IPS DF 19.7 (cell line): ENCODE measurements around the gene KRTAP5-11.
"Not testable (repeated sequence)": the region's sequence is repeated elsewhere in the genome, so short reads cannot be mapped to it uniquely, and the experiment has no call there.

Source experiments
- DNase-seq: peaks from one replicate; pipeline ENCODE4 v3.0.0-alpha.2; 2013; ENCODE audit warnings: low read depth, low spot score

KRTAP5-11 gene

DNA sequence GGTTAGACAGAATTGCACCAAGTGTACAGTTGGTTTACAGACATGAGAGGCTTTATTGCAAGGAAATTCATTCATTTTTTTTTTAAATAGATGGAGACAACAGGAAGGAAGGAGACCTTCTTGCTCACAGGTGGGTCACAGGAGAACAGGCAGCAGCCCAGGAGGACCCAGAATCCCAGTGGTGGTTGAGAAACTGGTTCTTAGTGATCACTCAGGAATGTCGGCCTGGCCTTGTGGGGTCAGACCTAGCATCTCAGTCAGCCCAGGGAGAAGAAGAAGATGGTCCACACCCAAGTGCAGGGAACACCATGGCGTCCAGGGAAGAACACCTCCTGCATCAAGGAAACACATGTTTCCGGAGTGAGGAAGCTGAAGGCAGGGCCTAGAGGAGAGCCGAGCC is 849 bp downstream of the KRTAP5-11 start:
- DNase-seq = no peak

DNA sequence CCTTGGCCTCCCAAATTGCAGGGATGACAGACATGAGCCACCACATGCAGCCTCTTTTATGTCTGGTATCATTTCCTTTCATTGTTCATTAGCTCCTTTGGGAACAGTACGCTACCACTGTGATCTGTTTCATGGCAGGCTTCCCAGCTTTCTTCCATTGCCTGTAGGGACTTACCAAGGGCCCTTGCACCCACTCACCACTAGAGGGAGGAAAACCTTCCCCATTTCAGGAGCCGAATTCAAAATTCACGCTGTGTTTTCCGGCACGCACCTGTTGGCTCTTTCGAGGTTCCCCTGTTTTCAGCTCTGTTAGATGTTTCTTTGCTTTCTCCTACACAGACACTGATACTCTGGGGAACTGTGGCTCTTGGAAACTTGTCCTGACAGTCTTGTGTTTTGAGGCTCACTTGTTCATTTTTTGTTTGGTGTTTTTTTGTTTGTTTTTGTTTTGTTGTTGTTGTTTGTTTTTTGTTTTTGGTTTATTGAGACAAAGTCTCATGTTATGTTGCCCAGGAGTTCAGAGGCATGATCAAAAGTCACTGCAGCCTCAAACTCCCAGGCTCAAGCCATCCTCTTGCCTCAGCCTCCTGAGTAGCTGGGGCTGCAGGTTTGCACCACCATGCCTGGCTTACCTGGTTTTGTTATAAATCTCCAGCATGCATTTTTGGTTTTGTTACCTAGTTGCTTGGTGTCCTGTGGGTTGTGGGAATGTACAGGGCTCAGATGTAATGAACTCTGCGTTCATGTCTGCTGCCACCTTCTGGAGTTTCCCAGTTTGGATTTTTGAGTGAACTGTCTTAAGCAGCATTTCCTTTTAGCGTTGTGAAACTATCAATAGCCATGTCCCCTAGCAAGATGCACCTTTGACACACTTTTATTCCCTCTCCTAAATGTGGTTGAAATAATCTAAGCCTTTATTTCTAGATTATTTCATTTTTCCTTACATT is 2.3 kb downstream of the KRTAP5-11 start:
- DNase-seq = peak; percentile 9

DNA sequence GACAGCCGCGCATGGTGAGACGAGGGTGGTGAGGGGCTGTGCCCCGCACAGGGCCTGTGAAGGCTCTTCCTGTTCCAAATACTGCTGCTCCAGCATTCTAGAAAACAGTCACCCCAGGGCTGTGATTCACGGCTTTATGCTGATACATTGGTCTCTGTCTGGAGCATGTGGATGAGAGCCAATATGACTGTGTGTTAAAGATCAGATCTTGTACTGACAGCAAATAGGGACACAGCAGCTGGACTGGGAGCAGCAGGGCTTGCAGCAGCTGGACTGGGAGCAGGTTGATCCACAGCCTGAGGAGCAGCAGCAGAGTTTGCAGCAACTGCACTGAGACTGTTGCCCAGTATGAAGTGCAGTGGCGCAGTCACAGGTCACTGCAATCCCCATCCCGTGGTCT is 3.2 kb downstream of the KRTAP5-11 start:
- not testable (repeated sequence) for DNase-seq

DNA sequence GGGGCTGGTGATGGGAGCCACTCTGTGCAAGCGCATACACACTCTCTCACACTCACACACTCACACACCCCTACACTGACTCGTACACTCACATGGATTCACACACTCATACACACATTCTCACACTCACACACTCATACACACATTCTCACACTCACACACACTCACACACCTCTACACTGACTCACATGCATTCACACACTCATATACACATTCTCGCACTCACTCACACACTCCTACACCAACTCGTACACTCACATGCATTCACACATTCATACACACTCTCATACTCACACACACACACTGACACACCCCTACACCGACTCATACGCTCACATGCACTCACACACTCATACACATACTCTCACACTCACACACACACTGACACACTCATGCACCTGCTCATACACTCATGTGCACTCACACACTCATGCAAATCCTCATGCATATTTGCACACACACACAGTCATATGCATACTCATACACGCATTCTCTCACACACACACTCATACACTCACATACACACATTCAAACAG is 5.1 kb downstream of the KRTAP5-11 start:
- no peak for DNase-seq

DNA sequence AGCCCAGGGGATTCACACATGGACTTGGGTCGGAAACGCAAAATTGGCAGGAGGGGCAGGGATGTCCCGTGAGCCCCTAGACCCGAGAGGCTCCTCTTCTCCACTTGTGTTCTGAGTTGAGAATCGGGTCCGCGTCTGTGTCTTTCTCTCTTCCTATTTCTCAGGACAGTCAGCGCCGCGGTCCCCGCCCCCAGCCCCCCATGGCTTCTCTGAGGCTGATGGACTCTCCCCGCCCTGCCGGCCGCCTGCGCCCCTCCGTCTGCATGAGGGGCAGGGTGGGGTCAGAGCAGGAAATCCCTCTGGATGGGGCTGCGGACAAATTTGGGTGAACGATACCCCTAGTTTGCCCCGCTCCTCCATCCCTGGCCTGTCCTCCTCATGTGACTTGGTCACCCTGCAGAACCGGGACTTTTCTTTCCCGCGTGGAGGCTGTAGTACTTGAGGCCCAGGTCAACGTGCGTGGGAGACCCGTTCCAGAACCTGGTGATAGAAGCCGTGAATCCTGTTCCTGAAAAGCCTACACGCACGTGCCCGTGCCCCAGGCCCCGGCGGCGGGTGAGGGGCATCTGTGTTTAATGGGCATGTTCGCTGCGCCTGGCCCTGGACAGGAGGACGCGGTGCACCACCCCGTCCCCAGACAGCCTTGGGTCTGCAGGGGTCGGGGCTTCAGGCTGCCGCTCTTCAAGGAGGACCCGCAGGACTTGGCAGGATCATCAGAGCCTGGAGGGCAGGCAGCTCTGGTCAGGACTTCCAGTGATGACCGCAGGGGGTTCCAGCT is 5.8 kb downstream of the KRTAP5-11 start:
- DNase-seq = not testable (repeated sequence)

DNA sequence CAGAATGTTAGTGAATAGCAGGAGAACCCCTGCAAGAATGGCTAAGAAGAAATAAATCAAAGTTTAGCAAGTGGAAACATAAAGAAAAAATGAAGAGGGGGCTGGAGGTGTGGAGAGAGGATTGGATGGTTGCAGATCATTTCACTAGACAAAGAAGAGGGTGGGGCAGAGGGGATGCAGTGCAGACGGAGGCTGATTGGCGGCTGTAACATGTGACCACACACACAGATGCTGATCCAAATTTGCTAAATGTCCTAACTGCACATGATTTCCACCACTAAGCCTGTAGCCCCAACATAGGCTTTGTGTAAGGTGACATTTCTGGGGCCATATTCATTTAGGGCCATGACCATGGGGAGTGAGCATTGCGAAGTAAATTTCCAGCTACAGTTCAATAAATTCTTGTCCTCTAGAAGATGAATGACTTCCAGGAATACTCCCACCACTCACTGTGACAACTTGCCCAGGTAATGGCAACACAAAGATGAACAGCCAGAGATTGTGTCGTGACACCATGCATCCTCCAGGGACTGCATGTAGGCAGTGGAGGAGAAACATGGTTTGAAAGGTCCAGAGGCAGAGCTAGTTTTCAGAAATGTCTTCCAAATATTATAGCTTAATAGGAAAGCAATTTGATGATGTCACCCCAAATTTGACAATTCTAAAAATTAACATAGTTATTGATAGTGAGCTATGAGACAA is 6.8 kb downstream of the KRTAP5-11 start:
- no peak for DNase-seq

DNA sequence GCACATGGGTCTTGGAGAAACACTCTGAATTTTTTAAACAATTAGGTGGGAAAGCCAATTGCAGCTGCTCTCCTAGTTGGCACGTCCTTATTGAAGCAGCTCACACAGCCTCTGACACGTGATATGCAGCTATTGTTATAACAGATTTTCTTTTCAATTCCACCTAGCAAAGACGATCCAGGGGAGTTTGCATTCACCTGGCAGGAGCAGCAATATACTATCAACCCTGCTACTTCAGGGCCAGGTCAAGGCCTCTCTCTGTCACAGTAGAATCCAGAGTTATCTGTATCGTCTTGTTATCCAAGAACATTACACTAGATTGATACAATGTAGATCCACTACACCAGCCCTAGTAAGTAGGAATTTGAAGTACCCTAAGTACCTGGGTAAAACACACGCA is 8.3 kb downstream of the KRTAP5-11 start:
- no peak for DNase-seq

DNA sequence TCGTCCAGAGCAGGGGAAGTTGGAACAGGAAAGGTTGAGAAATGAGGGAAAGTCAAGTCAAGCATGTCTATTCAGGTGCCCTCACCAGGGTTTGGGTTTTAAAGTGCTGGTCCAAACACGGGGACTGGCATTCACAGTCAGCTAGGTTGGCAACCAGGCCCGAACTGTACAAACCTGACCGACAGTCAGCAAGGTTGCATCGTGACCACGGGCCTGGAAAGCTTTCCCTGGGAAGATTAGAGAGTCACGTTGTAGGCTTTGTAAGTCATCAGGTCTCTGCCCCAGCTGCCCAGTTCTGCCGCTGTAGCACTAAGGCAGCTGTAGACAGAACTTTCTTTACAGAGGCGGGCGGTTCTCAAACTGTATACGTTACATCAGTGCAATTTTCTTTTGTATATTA is 9.9 kb downstream of the KRTAP5-11 start:
- no peak for DNase-seq

DNA sequence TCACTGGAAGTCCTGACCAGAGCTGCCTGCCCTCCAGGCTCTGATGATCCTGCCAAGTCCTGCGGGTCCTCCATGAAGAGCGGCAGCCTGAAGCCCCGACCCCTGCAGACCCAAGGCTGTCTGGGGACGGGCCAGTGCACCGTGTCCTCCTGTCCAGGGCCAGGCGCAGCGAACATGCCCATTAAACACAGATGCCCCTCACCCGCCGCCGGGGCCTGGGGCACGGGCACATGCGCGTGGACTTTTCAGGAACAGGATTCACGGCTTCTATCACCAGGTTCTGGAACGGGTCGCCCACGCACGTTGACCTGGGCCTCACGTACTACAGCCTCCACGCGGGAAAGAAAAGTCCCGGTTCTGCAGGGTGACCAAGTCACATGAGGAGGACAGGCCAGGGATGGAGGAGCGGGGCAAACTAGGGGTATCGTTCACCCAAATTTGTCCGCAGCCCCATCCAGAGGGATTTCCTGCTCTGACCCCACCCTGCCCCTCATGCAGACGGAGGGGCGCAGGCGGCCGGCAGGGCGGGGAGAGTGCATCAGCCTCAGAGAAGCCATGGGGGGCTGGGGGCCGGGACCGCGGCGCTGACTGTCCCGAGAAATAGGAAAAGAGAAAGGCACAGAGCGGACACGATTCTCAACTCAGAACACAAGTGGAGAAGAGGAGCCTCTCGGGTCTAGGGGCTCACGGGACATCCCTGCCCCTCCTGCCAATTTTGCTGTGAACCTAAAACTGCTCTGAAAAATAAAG is 11.4 kb downstream of the KRTAP5-11 start:
- DNase-seq = not testable (repeated sequence)

DNA sequence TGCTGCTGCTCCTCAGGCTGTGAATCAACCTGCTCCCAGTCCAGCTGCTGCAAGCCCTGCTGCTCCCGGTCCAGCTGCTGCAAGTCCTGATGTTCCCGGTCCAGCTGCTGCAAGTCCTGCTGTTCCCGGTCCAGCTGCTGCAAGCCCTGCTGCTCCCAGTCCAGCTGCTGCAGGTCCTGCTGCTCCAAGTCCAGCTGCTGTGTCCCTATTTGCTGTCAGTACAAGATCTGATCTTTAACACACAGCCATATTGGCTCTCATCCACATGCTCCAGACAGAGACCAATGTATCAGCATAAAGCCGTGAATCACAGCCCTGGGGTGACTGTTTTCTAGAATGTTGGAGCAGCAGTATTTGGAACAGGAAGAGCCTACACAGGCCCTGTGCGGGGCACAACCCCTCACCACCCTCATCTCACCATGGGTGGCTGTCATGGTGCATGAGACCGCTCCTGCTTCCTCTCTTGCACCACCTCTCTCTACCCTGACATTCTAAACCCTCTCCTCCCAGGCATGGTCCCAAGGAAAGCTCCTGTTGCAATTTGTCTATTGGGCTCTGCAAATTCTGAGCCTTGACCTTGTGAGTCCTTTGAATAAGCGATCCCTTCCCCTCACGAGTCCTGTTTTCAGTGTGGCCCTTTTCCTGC is 13.8 kb downstream of the KRTAP5-11 start:
- DNase-seq = no peak

DNA sequence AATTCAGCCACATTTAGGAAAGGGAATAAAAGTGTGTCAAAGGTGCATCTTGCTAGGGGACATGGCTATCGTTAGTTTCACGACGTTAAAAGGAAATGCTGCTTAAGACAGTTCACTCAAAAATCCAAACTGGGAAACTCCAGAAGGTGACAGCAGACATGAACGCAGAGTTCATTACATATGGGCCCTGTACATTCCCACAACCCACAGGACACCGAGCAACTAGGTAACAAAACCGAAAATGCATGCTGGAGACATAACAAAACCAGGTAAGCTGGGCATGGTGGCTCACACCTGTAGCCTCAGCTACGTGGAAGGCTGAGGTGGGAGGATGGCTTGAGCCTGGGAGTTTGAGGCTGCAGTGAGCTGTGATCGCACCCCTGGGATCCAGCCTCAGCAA is 15.0 kb downstream of the KRTAP5-11 start:
- not testable (repeated sequence) for DNase-seq

DNA sequence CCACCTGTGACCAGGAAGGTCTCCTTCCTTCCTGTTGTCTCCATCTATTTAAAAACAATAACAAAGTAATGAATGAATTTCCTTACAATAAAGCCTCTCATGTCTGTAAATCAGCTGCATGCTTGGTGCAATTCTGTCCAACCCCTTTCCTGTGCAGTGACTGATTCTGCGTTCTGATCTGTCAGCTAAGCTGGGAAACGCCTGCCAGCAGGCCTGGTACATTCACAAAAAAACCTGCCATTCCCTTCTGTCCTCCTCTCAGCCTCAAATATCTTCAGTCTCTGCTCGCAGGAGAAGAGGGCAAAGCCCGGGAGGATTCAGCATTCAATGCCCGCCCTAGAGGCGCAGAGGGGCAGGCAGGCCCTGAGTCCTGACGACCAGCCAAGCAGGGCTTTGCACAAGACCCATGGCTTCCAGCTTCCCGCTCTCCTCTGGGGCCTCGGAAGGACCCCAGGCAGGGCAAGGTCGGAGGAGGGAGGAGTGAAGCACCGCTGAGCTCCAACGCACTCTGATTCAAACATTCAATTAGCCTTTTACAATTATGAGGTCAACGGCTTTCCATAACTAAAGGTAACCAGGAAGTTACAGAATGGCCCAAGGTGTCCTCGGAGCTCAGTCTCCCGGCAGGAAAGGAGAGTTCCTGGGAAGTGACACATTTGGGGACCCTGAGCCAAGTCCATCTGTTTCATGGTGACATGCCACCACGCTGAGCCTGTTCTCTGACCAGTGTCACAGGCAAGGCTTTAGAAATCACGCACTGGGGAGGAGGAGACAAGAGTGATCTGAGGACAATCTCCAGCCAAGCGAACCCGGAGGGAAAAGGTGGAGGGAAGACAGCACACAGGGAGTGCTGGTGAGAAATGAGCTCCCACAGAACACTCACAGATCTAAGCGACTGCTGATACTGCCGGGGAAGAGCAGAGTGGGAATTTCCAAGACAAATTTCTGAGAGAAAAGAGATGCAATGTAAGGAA is 15.8 kb downstream of the KRTAP5-11 start:
- not testable (repeated sequence) for DNase-seq

DNA sequence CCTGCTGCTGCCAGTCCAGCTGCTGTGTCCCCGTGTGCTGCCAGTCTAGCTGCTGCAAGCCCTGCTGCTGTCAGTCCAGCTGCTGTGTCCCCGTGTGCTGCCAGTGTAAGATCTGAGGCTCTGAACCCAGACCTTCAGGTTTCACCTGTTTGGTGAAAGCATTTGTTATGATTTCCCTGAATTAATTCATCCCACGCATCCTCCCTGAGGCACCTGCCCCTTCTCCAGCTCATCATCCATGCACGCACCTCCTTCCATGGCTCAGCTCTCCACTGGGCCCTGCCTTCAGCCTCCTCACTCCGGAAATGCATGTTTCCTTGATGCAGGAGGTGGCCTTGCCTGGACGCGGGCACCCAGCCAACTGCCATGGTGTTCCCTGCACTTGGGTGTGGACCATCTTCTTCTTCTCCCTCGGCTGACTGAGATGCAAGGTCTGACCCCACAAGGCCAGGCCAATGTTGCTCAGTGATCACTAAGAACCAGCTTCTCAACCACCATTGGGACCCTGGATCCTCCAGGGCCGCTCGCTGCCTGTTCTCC is 16.5 kb downstream of the KRTAP5-11 start:
- DNase-seq = no peak

DNA sequence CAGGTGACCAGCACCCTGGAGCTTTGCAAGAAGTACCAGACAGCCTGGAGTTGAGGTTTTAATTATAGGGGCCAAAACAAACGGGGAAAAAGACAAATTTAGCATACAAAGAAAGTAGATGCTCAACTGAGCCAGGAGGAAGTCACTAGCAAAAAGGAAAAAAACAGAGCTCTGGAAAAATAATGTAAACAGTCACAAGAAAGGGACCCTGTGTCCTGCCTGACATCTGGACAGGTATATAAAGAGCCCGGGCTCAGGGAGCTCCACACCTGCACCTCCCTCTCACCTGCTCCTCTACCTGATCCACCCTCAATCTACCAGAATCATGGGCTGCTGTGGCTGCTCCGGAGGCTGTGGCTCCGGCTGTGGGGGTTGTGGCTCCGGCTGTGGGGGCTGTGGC is 17.4 kb downstream of the KRTAP5-11 start, which contains the start of gene KRTAP5-10:
Gene KRTAP5-10 (plus strand): TSS at position 301 of the 400 bp plus-strand sequence. CDS start 25 bp downstream, at position 326.
- DNase-seq = no peak

DNA sequence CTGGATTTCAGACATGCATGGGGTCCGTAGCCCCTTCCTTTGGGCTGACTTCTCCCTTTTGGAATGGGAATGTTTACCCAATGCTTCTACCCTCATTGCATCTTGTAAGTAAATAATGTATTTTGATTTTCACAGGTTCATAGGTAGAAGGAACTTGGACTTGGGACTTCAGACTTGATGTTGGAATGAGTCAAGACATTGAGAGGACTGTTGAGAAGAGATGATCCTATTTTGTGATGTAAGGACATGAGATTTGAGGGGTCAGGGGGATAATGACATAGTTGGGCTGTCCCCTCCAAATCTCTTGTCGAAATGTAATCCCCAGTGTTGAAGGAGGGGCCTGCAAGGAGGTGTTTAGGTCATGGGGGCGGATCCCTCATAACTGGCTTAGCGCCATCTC is 18.2 kb downstream of the KRTAP5-11 start:
- DNase-seq = no peak

DNA sequence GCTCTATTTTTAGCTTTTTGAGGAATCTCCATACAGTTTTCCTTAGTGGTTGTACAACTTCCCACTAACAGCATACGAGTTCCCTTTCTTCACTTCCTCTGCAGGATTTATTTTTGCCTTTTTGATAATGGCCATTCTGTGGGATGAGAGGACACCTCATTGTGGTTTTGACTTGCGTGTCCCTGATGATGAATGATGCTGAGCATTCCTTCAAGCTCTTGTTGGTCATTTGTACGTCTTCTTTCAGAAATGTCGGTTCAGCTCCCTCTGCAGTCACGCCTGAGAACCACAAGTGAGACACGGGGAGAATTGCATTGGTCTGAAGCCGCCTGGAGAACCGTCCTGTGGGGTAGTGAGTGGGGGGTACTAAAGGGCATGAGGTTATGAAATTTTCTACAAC is 19.3 kb downstream of the KRTAP5-11 start:
- DNase-seq = peak; percentile 38

DNA sequence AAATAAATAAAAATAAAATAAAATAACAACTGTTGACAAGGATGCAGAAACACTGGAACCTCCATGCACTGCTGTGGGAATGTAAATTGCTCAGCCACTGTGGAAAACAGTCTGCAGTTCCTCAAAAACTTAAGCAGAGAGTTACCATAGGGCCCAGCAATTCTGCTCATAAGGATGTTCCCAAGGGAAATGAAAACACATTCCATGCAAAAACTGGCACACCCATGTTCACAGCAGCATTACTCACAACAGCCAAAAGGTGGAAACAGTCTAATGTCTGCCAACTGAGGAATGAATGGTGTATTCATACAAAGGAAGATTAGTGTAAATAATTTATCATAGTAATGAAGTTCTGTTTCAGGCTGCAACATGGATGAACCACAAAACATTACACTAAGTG is 20.6 kb downstream of the KRTAP5-11 start:
- DNase-seq = no peak

DNA sequence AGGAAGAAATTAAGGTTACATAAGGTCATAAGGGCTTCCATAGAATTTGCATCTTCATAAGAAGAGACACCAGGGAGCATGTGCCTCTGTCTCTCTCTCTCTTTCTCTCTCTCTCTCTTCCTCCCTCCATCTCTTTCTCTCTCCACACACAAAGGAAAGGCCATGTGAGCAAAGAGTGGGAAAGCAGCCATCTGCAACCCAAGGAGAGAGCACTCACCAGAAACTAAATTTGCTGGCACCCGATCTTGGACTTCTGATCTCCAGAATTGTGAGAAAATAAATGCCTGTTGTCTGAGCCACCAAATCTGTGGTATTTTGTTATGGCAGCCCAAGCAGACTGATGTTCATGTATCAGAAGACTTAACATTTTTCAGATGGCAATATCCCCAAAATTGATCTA is 23.7 kb downstream of the KRTAP5-11 start:
- no peak for DNase-seq

DNA sequence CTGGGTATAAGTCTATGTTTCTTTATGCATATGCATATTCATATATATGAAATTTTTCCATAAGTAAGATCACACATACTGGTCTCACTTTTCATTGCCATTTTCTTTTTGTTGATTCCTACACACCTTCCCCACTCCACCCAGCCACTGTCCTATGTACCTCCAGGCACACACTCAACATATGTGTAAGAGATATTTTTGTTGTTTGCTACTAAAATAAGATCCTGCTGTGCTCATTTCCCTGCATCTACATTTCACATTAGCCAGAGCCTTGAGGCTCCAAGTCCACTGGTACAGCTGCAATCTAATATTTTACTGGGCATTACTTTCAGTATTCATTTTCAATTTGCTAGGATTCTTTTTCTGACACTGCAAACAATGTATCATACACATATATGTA is 25.4 kb downstream of the KRTAP5-11 start:
- no peak for DNase-seq
